ENCODE data around the gene TMEM131.

DNA sequence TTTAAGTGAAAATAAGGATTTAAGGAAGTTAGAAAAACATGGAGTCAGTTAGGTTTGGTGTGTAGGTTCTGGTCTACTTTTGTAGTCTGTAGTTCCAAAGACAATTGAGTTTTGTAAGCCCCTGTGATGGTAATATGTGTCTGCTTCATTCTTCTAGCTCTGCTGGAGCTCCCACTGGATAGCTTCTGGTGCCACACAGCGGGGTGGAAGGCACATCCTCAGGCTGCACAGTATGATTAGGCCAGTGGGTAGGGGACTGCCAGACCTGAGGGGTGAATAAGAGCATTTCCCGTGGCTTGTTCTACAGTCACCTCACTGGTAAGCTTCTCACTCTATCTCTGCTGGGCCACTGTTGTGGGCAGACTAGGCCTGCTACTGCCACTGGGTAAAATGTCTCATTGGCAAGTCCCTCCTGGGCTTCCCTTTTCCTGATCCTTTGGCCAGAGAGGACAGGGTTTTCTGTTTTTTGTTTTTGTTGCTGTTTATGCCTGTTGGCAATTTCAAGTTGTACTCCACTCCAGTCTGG, 44.5 kb downstream of the TMEM131 start:
- TF ChIP-seq, protein P1, sequence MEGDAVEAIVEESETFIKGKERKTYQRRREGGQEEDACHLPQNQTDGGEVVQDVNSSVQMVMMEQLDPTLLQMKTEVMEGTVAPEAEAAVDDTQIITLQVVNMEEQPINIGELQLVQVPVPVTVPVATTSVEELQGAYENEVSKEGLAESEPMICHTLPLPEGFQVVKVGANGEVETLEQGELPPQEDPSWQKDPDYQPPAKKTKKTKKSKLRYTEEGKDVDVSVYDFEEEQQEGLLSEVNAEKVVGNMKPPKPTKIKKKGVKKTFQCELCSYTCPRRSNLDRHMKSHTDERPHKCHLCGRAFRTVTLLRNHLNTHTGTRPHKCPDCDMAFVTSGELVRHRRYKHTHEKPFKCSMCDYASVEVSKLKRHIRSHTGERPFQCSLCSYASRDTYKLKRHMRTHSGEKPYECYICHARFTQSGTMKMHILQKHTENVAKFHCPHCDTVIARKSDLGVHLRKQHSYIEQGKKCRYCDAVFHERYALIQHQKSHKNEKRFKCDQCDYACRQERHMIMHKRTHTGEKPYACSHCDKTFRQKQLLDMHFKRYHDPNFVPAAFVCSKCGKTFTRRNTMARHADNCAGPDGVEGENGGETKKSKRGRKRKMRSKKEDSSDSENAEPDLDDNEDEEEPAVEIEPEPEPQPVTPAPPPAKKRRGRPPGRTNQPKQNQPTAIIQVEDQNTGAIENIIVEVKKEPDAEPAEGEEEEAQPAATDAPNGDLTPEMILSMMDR (IDR thresholded peaks at IDR 0.05; ENCODE audit: insufficient read depth, low read depth, low read length), result no peak
- TF ChIP-seq EZH2 (IDR thresholded peaks at IDR 0.05; ENCODE audit: insufficient read depth, low read length), result no peak

Data from astrocyte (in vitro differentiated cells and primary cell).